ENCODE measurements around the gene DUSP9. TPM values are rescaled to one million over a fixed set of nuclear protein-coding genes. Genes with fewer than 3 reads are reported as not detected.

Gene DUSP9
- total RNA-seq, 2 donors from 2014 or later, result not detected

DNA sequence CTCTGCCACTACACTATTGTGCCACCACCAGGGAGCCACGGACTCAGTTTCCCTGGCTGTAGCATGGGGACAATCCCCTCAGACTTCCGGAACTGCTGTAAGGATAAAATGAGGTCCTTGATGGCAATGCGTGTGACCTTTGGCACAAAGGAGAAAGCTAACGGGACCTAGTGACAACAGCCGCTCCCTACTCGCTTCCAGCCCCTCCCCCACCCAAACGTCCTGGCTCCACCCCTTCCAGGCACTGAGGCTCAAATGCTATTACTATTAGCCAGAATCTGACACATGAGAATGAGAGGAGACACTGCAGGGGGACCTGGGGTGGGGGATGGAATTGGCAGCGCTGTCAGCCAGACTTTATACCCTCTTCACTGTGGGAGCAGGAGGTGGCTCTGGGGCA, 5.4 kb upstream of the DUSP9 start:
- DNase-seq (no peak), ATAC-seq (no peak)
- Histone ChIP-seq H3K4me1 (peaks cover 10% of the 10 kb centered on the region), H3K27me3 (peaks cover 0 to 2% of the 10 kb centered on the region in 2 donors), H3K4me3 (no peak overlapping the region), H3K36me3 (replicated peaks in 1 of 2; ENCODE audit: insufficient read depth in 1 of 2, low read depth in 2 of 2) (no peaks in the 10 kb centered on the region), H3K27ac (no peak overlapping the region), H3K9me3 (no peaks in the 10 kb centered on the region)
- TF ChIP-seq, protein P1, sequence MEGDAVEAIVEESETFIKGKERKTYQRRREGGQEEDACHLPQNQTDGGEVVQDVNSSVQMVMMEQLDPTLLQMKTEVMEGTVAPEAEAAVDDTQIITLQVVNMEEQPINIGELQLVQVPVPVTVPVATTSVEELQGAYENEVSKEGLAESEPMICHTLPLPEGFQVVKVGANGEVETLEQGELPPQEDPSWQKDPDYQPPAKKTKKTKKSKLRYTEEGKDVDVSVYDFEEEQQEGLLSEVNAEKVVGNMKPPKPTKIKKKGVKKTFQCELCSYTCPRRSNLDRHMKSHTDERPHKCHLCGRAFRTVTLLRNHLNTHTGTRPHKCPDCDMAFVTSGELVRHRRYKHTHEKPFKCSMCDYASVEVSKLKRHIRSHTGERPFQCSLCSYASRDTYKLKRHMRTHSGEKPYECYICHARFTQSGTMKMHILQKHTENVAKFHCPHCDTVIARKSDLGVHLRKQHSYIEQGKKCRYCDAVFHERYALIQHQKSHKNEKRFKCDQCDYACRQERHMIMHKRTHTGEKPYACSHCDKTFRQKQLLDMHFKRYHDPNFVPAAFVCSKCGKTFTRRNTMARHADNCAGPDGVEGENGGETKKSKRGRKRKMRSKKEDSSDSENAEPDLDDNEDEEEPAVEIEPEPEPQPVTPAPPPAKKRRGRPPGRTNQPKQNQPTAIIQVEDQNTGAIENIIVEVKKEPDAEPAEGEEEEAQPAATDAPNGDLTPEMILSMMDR (IDR thresholded peaks at IDR 0.05), result no peak
- no peak for TF ChIP-seq POLR2A (IDR thresholded peaks at IDR 0.05)
- intact Hi-C loops (cut with DNase I), result no loop called here
- 11% methylated on average over 8 of the region's 8 CpGs; no CpG with 5 or more reads in 1 of the 2 donors for WGBS, 2 donors

DNA sequence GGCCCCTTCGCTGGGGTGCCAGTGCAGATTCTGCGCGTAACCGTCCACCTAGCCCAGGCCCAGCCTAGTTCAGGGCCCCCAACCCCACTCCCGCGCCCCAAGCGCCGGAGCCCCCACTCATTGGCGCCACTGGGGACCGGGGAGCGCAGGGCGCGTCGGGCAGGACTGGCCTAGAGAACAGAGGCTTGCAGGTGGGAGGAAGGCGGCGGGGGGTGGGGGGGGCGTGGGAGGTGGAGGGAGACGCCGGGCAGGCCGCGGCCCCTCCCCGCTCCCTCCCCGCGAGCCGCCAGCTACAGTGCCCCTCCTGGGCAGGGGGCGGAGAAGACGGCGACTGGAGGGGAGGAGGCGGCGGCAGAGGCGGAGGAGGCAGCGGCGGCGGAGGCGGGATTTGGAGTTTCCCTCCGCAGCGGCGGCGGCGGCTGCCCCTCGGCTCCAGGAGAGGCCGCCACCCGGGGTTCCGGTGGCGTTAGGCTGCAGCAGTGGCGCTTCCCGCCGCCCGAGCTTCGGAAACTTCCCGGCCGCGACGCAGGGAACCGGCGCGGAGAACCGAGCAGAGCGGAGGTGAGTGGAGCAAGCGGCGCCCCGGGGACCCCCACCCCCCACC, 4.8 kb upstream of the DUSP9 start:
- intact Hi-C loops (cut with DNase I), result no loop called here
- H3K4me3 ChIP-seq, result no peak overlapping the region
- ATAC-seq (no peak), DNase-seq (no peak)
- peaks cover 10% of the 10 kb centered on the region for H3K4me1 ChIP-seq
- 3% methylated on average over 26 of the region's 62 CpGs; no CpG with 5 or more reads in 1 of the 2 donors for WGBS, 2 donors
- peaks cover 0 to 5% of the 10 kb centered on the region in 2 donors for H3K27me3 ChIP-seq
- no peaks in the 10 kb centered on the region for H3K36me3 ChIP-seq (replicated peaks in 1 of 2; ENCODE audit: insufficient read depth in 1 of 2, low read depth in 2 of 2)
- TF ChIP-seq POLR2A (IDR thresholded peaks at IDR 0.05), result no peak
- TF ChIP-seq, protein P1 (IDR thresholded peaks at IDR 0.05), result no peak
- H3K27ac ChIP-seq, result no peak overlapping the region
- H3K9me3 ChIP-seq, result no peaks in the 10 kb centered on the region

DNA sequence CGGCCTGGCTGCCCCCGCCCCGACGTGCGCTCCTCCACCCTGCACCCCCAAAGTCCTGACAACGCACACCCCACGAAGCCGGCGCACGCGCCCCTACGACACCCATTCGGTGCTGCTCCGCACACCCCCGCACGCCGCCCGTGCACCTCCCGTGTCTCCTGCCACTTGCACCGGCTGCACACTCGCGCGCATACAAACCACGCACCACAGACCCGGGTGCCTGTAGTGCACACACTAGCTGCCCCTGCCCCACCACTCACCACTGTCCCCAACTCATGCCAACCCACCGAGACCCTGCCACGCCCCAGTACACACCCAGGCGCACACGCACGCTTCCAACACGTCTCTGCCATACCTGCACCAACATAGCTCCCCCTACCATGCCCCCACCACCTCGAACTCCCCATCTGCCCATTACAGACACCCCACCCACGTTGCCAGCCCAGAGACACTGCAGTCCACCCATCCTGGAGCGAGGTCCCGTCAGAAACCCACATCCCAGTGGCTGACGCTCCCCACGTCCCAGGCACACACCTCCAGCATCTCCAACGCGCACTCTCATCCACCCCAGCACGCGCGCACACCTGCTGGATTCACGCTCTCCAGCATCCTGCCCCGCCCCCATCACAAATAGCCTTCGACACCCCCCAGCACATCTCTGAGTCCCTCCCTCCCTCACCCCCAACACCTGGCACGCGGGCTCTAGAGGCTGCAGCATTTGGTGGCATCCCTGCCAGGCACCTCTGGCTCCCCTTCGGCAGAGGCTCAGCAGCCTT, 4.2 kb upstream of the DUSP9 start:
- intact Hi-C loops (cut with DNase I), result no loop called here
- Histone ChIP-seq H3K27me3 (peaks cover 0 to 5% of the 10 kb centered on the region in 2 donors), H3K4me1 (peaks cover 17% of the 10 kb centered on the region), H3K4me3 (no peak overlapping the region), H3K36me3 (replicated peaks in 1 of 2; ENCODE audit: insufficient read depth in 1 of 2, low read depth in 2 of 2) (no peaks in the 10 kb centered on the region), H3K27ac (no peak overlapping the region), H3K9me3 (no peaks in the 10 kb centered on the region)
- ATAC-seq, result no peak
- TF ChIP-seq, protein P1 (IDR thresholded peaks at IDR 0.05), result no peak
- TF ChIP-seq POLR2A (IDR thresholded peaks at IDR 0.05), result no peak
- 2 to 6% methylated on average over 17 to 25 of the region's 48 CpGs for WGBS, 2 donors
- DNase-seq, result no peak

DNA sequence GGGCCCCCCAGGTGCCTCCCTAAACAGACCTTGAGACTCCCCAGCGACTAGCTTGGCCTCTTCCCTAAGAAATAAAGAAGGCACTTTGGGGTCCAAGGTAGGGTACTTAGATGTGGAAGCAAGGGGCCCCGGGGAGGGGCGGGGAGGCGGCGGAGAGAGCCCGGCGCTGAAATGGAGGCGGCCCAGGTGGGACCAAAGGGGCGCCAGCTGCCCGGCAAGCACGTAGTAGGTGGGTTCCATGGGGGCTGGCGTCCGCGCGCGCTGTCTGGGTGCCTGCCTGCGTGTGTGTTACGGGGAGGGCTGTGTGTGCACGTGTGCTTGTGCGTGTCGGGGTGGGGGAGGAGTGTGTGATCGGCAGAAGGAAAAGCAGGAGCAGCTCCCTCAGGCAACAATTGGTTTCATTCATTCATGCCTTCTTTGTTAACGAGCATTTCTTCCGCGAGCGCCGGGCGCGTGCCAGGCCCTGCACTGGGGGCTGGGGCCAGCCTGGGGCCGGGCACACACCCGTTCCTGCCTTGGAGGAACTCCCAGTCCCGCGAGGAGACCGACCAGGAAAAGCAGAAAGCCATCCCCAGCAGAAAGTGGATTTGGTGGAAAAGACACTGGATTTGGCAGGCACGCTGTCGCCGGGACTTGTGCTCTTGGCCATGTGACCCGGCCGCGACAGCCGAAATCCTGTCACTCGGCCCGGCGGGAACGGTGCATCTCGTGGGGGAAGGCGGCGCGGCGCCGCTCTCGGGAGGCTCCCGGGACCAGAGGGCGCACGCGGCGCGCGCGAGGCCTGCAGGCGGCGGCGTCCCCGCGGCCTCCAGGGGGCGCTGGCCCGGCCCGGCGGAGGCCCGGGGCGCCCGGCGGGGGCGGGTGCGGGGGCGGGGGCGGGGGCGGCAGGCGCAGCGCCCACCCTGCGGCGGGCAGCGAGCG, 3.3 kb upstream of the DUSP9 start:
- Histone ChIP-seq H3K9me3 (no peaks in the 10 kb centered on the region), H3K4me1 (peaks cover 17% of the 10 kb centered on the region), H3K27me3 (peaks cover 0 to 5% of the 10 kb centered on the region in 2 donors), H3K4me3 (no peak overlapping the region), H3K36me3 (replicated peaks in 1 of 2; ENCODE audit: insufficient read depth in 1 of 2, low read depth in 2 of 2) (no peaks in the 10 kb centered on the region), H3K27ac (no peak overlapping the region)
- ATAC-seq, result peak; percentile 35
- intact Hi-C loops (cut with DNase I), result no loop called here
- WGBS, 2 donors, result 0 to 2% methylated on average over 10 to 32 of the region's 84 CpGs
- TF ChIP-seq, protein P1 (IDR thresholded peaks at IDR 0.05), result peak in 2 of 7 experiments; percentile 16 to 24
- TF ChIP-seq POLR2A (IDR thresholded peaks at IDR 0.05), result no peak
- peak in 1 of 4 donors; percentile 26 for DNase-seq

All from body of pancreas (tissue), 4 donors.